ENCODE results near the gene IRAK2.

DNA sequence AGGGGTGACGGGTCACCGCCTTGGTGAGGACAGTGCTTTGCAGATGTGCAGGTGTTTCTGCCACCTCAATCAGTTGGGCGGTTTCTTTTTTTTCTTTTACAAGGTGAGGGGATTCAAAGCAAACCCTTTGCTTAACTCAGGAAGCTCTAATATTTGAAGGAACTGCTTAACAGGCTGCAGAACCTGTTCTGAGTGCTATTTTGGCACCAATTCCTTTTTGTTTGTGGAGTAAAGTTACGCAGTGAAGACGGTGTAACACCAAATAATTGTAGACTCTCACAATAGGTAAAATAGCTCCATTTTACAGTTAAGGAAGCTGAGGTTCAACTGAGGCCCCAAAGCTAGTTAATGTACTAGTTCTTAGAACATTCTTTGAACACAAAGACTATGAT, 121.4 kb downstream of the IRAK2 start:
- TF ChIP-seq POLR2A (IDR thresholded peaks at IDR 0.05): no peak
- TF ChIP-seq, protein P1, sequence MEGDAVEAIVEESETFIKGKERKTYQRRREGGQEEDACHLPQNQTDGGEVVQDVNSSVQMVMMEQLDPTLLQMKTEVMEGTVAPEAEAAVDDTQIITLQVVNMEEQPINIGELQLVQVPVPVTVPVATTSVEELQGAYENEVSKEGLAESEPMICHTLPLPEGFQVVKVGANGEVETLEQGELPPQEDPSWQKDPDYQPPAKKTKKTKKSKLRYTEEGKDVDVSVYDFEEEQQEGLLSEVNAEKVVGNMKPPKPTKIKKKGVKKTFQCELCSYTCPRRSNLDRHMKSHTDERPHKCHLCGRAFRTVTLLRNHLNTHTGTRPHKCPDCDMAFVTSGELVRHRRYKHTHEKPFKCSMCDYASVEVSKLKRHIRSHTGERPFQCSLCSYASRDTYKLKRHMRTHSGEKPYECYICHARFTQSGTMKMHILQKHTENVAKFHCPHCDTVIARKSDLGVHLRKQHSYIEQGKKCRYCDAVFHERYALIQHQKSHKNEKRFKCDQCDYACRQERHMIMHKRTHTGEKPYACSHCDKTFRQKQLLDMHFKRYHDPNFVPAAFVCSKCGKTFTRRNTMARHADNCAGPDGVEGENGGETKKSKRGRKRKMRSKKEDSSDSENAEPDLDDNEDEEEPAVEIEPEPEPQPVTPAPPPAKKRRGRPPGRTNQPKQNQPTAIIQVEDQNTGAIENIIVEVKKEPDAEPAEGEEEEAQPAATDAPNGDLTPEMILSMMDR (IDR thresholded peaks at IDR 0.05): no peak

All from right lobe of liver (tissue), 4 donors.